Measurements from ENCODE around the gene CELF2. TPM values are rescaled to one million over a fixed set of nuclear protein-coding genes. Genes with fewer than 3 reads are reported as not detected.

CELF2 gene
- total RNA-seq, 2 donors from 2014 or later: 30.2 to 34.4 TPM

GRCh38 chr10:11154849-11155498 is 137.3 kb downstream of the CELF2 start:
- Histone ChIP-seq H3K27ac (no peak overlapping the region), H3K36me3 (no peaks in the 10 kb centered on the region), H3K4me3 (no peak overlapping the region), H3K9me3 (no peaks in the 10 kb centered on the region), H3K4me1 (peaks cover 6% of the 10 kb centered on the region), H3K9ac (ENCODE audit: low read depth in 2 of 2, low read length in 2 of 2) (no peak overlapping the region), H3K27me3 (no peaks in the 10 kb centered on the region)
- no peak for TF ChIP-seq CTCF (IDR thresholded peaks at IDR 0.05)
- no peak for DNase-seq
- intact Hi-C loops (cut with DNase I): no loop called here

- H3K27ac ChIP-seq: no peak overlapping the region
- no peak for TF ChIP-seq CTCF (IDR thresholded peaks at IDR 0.05)
- H3K4me3 ChIP-seq: no peak overlapping the region
- intact Hi-C loops (cut with DNase I): no loop called here
- H3K9me3 ChIP-seq: no peaks in the 10 kb centered on the region
- H3K36me3 ChIP-seq: no peaks in the 10 kb centered on the region
- H3K27me3 ChIP-seq: no peaks in the 10 kb centered on the region
- DNase-seq: no peak
- H3K4me1 ChIP-seq: no peaks in the 10 kb centered on the region
- H3K9ac ChIP-seq (ENCODE audit: low read depth in 2 of 2, low read length in 2 of 2): no peak overlapping the region
Measured at GRCh38 chr10:11156480-11156879, 138.8 kb downstream of the CELF2 start.

- DNase-seq: no peak
- H3K27me3 ChIP-seq: no peaks in the 10 kb centered on the region
- H3K36me3 ChIP-seq: no peaks in the 10 kb centered on the region
- H3K9me3 ChIP-seq: no peaks in the 10 kb centered on the region
- TF ChIP-seq CTCF (IDR thresholded peaks at IDR 0.05): no peak
- no peak overlapping the region for H3K9ac ChIP-seq (ENCODE audit: low read depth in 2 of 2, low read length in 2 of 2)
- intact Hi-C loops (cut with DNase I): no loop called here
- no peaks in the 10 kb centered on the region for H3K4me1 ChIP-seq
- H3K27ac ChIP-seq: no peak overlapping the region
- H3K4me3 ChIP-seq: no peak overlapping the region
Measured at GRCh38 chr10:11157292-11158076, 139.8 kb downstream of the CELF2 start.

- H3K36me3 ChIP-seq: no peaks in the 10 kb centered on the region
- TF ChIP-seq CTCF (IDR thresholded peaks at IDR 0.05): no peak
- H3K9ac ChIP-seq (ENCODE audit: low read depth in 2 of 2, low read length in 2 of 2): no peak overlapping the region
- H3K27ac ChIP-seq: no peak overlapping the region
- no peak overlapping the region for H3K4me3 ChIP-seq
- H3K4me1 ChIP-seq: no peaks in the 10 kb centered on the region
- no peak for DNase-seq
- H3K9me3 ChIP-seq: no peaks in the 10 kb centered on the region
- H3K27me3 ChIP-seq: no peaks in the 10 kb centered on the region
- intact Hi-C loops (cut with DNase I): no loop called here
Measured at GRCh38 chr10:11158080-11158479, 140.4 kb downstream of the CELF2 start.

- H3K4me3 ChIP-seq: no peak overlapping the region
- H3K9me3 ChIP-seq: no peaks in the 10 kb centered on the region
- no peak overlapping the region for H3K9ac ChIP-seq (ENCODE audit: low read depth in 2 of 2, low read length in 2 of 2)
- no peak for DNase-seq
- no peaks in the 10 kb centered on the region for H3K4me1 ChIP-seq
- H3K27ac ChIP-seq: no peak overlapping the region
- TF ChIP-seq CTCF (IDR thresholded peaks at IDR 0.05): no peak
- intact Hi-C loops (cut with DNase I): no loop called here
- H3K27me3 ChIP-seq: no peaks in the 10 kb centered on the region
- no peaks in the 10 kb centered on the region for H3K36me3 ChIP-seq
Measured at GRCh38 chr10:11159543-11160215, 142.0 kb downstream of the CELF2 start.

Measured in colonic mucosa (tissue), 4 donors.